ENCODE data around the gene TRMT44.
A peak's percentile ranks its signal among the peaks of the same experiment; 100 is the strongest.

The TRMT44 gene

DNA sequence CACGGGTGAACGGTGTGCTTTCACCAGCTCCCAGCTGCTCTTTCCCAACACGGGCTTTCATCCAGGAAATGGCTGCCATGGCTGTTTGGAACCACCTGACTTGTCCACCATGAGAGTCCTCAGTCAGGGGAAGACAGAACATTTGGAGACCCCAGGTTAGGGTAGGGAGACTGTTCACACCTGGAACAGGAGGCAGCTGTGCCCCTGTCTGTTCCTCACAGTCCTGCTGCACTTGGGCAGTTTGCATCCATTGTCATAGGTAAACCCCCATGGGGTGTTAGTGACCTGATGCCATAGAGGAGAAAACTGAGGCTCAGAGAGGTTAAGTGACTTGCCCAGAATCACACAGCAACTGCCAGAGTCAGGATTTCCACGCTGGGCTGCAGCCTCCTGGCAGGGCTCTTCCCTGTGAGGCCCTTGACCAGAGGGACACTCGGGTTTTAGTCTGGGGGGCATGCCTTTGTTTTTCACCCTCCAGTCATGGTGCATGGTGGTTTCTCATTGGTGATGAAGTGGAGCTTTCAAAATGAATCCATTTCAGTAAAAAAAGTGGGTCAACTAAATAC is 54.5 kb downstream of the TRMT44 start:
- Histone ChIP-seq H3K9me3 (ENCODE audit: control insufficient read depth, low read length) (no peaks in the 10 kb centered on the region), H3K18ac (ENCODE audit: low read depth in 1 of 2, low read length in 2 of 2) (no peak overlapping the region), H3K36me3 (ENCODE audit: control insufficient read depth in 1 of 2, insufficient read depth in 2 of 2, low read depth in 1 of 2, low read length in 2 of 2) (no peaks in the 10 kb centered on the region), H3K14ac (ENCODE audit: low read length in 2 of 2) (no peak overlapping the region), H2BK15ac (ENCODE audit: low read depth, poor library complexity, severe bottlenecking) (no peak overlapping the region), H3K27me3 (ENCODE audit: control insufficient read depth in 1 of 2, insufficient read depth in 1 of 2, low read length in 2 of 2) (peaks cover 3 to 15% of the 10 kb centered on the region in 2 experiments), H3K4me2 (ENCODE audit: low read length, poor library complexity, severe bottlenecking) (no peak overlapping the region), H2BK5ac (ENCODE audit: low read depth, low read length, poor library complexity, severe bottlenecking) (no peak overlapping the region), H3K4ac (ENCODE audit: low read depth in 1 of 2, low read length in 2 of 2) (no peak overlapping the region), H3K23ac (ENCODE audit: low read length in 2 of 2) (no peak overlapping the region), H2BK120ac (ENCODE audit: low read depth, low read length) (no peak overlapping the region), H2AK5ac (ENCODE audit: low read length, severe bottlenecking) (no peak overlapping the region), H3K9ac (ENCODE audit: low read length) (no peak overlapping the region), H2AFZ (ENCODE audit: low read depth, low read length) (no peak overlapping the region), H3K4me1 (ENCODE audit: control insufficient read depth, insufficient read depth, low read depth, low read length) (no peaks in the 10 kb centered on the region), H4K8ac (ENCODE audit: low read length) (peak overlapping the region; percentile 7), H3K4me3 (ENCODE audit: insufficient read depth in 1 of 2, low read depth in 1 of 2, low read length in 2 of 2) (no peak overlapping the region), H2BK12ac (ENCODE audit: low read length in 2 of 2) (no peak overlapping the region), H3K79me1 (replicated peaks; ENCODE audit: low read length, poor library complexity, severe bottlenecking) (no peaks in the 10 kb centered on the region), H4K91ac (ENCODE audit: low read length) (no peak overlapping the region), H3K27ac (ENCODE audit: low read length, poor library complexity, severe bottlenecking) (no peak overlapping the region)
- no peak for DNase-seq
- WGBS = 79% methylated on average over 4 of the region's 5 CpGs

- no peaks in the 10 kb centered on the region for H3K36me3 ChIP-seq (ENCODE audit: control insufficient read depth in 1 of 2, insufficient read depth in 2 of 2, low read depth in 1 of 2, low read length in 2 of 2)
- no peak overlapping the region for H3K4me3 ChIP-seq (ENCODE audit: insufficient read depth in 1 of 2, low read depth in 1 of 2, low read length in 2 of 2)
- no peak overlapping the region for H2AFZ ChIP-seq (ENCODE audit: low read depth, low read length)
- H3K9me3 ChIP-seq (ENCODE audit: control insufficient read depth, low read length) = no peaks in the 10 kb centered on the region
- H3K27me3 ChIP-seq (ENCODE audit: control insufficient read depth in 1 of 2, insufficient read depth in 1 of 2, low read length in 2 of 2) = peaks cover 3 to 15% of the 10 kb centered on the region in 2 experiments
- no peak overlapping the region for H2AK5ac ChIP-seq (ENCODE audit: low read length, severe bottlenecking)
- no peak overlapping the region for H3K18ac ChIP-seq (ENCODE audit: low read depth in 1 of 2, low read length in 2 of 2)
- H2BK15ac ChIP-seq (ENCODE audit: low read depth, poor library complexity, severe bottlenecking) = no peak overlapping the region
- no peak overlapping the region for H2BK120ac ChIP-seq (ENCODE audit: low read depth, low read length)
- no peak overlapping the region for H3K23ac ChIP-seq (ENCODE audit: low read length in 2 of 2)
- H3K4me1 ChIP-seq (ENCODE audit: control insufficient read depth, insufficient read depth, low read depth, low read length) = no peaks in the 10 kb centered on the region
- H3K27ac ChIP-seq (ENCODE audit: low read length, poor library complexity, severe bottlenecking) = no peak overlapping the region
- DNase-seq = peak; percentile 13
- no peak overlapping the region for H2BK12ac ChIP-seq (ENCODE audit: low read length in 2 of 2)
- no peak overlapping the region for H2BK5ac ChIP-seq (ENCODE audit: low read depth, low read length, poor library complexity, severe bottlenecking)
- no peak overlapping the region for H4K8ac ChIP-seq (ENCODE audit: low read length)
- no peaks in the 10 kb centered on the region for H3K79me1 ChIP-seq (replicated peaks; ENCODE audit: low read length, poor library complexity, severe bottlenecking)
- no peak overlapping the region for H4K91ac ChIP-seq (ENCODE audit: low read length)
- H3K9ac ChIP-seq (ENCODE audit: low read length) = no peak overlapping the region
- H3K4me2 ChIP-seq (ENCODE audit: low read length, poor library complexity, severe bottlenecking) = no peak overlapping the region
- H3K14ac ChIP-seq (ENCODE audit: low read length in 2 of 2) = no peak overlapping the region
- WGBS = 74% methylated on average over 3 of the region's 3 CpGs
- H3K4ac ChIP-seq (ENCODE audit: low read depth in 1 of 2, low read length in 2 of 2) = no peak overlapping the region
These were observed 55.2 kb downstream of the TRMT44 start for GRCh38 chr4:8495803-8496202.

DNA sequence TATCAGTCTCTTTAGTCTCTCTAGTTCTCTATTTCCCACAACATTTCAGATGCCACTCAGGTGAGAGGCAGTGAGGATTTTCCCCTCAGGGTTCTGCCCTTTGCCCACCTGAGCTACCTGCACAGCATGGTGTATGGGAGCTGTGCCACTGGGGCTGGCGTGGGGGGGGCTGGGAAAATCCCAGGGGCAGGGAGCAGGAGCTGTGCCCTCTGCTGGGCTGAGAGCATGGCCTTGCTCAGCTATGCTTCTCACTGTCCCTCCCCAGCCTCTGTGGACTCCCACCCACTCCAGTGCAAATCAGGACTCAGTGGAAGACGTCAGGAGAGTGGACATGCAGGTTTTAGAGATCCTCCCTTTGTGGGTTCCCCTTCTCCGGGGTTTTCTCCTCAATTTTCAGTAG is 57.2 kb downstream of the TRMT44 start:
- peaks cover 0 to 3% of the 10 kb centered on the region in 2 experiments for H3K36me3 ChIP-seq (ENCODE audit: control insufficient read depth in 1 of 2, insufficient read depth in 2 of 2, low read depth in 1 of 2, low read length in 2 of 2)
- no peak overlapping the region for H4K91ac ChIP-seq (ENCODE audit: low read length)
- DNase-seq = no peak
- no peak overlapping the region for H2AK5ac ChIP-seq (ENCODE audit: low read length, severe bottlenecking)
- H3K4ac ChIP-seq (ENCODE audit: low read depth in 1 of 2, low read length in 2 of 2) = no peak overlapping the region
- H2BK120ac ChIP-seq (ENCODE audit: low read depth, low read length) = no peak overlapping the region
- H3K27me3 ChIP-seq (ENCODE audit: control insufficient read depth in 1 of 2, insufficient read depth in 1 of 2, low read length in 2 of 2) = peaks cover 17 to 31% of the 10 kb centered on the region in 2 experiments
- no peaks in the 10 kb centered on the region for H3K79me1 ChIP-seq (replicated peaks; ENCODE audit: low read length, poor library complexity, severe bottlenecking)
- no peak overlapping the region for H3K4me2 ChIP-seq (ENCODE audit: low read length, poor library complexity, severe bottlenecking)
- H3K9ac ChIP-seq (ENCODE audit: low read length) = no peak overlapping the region
- no peak overlapping the region for H3K27ac ChIP-seq (ENCODE audit: low read length, poor library complexity, severe bottlenecking)
- no peak overlapping the region for H4K8ac ChIP-seq (ENCODE audit: low read length)
- H3K18ac ChIP-seq (ENCODE audit: low read depth in 1 of 2, low read length in 2 of 2) = no peak overlapping the region
- H3K14ac ChIP-seq (ENCODE audit: low read length in 2 of 2) = no peak overlapping the region
- H2BK15ac ChIP-seq (ENCODE audit: low read depth, poor library complexity, severe bottlenecking) = no peak overlapping the region
- H2BK12ac ChIP-seq (ENCODE audit: low read length in 2 of 2) = no peak overlapping the region
- peaks cover 4% of the 10 kb centered on the region for H3K4me1 ChIP-seq (ENCODE audit: control insufficient read depth, insufficient read depth, low read depth, low read length)
- H3K23ac ChIP-seq (ENCODE audit: low read length in 2 of 2) = no peak overlapping the region
- H2BK5ac ChIP-seq (ENCODE audit: low read depth, low read length, poor library complexity, severe bottlenecking) = no peak overlapping the region
- H3K9me3 ChIP-seq (ENCODE audit: control insufficient read depth, low read length) = peaks cover 4% of the 10 kb centered on the region
- WGBS = 73% methylated on average over 3 of the region's 3 CpGs
- no peak overlapping the region for H3K4me3 ChIP-seq (ENCODE audit: insufficient read depth in 1 of 2, low read depth in 1 of 2, low read length in 2 of 2)
- H2AFZ ChIP-seq (ENCODE audit: low read depth, low read length) = no peak overlapping the region

DNA sequence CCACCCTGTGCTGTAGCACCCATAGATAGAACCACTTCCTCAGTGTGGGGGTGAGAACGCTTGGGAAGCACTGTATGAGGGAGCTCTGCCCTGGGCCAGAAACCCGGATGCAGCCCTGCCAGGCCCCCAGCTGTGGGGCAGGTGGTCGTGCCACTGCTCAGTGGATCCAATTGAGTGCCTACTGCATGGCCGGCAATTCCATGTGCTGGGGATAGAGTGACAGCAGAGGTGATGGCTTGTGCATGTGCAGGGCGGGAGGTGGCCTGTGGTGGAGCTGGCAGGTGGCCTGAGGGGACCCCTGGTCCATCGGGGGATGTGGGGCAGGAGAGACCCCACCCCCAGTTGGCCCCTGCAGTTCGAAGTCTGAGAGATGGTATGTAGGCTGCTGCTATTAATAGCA is 60.4 kb downstream of the TRMT44 start:
- Histone ChIP-seq H3K4me3 (ENCODE audit: insufficient read depth in 1 of 2, low read depth in 1 of 2, low read length in 2 of 2) (no peak overlapping the region), H2BK5ac (ENCODE audit: low read depth, low read length, poor library complexity, severe bottlenecking) (no peak overlapping the region), H3K4ac (ENCODE audit: low read depth in 1 of 2, low read length in 2 of 2) (no peak overlapping the region), H3K4me2 (ENCODE audit: low read length, poor library complexity, severe bottlenecking) (no peak overlapping the region), H3K14ac (ENCODE audit: low read length in 2 of 2) (no peak overlapping the region), H3K18ac (ENCODE audit: low read depth in 1 of 2, low read length in 2 of 2) (no peak overlapping the region), H4K8ac (ENCODE audit: low read length) (no peak overlapping the region), H3K36me3 (ENCODE audit: control insufficient read depth in 1 of 2, insufficient read depth in 2 of 2, low read depth in 1 of 2, low read length in 2 of 2) (peaks cover 0 to 3% of the 10 kb centered on the region in 2 experiments), H3K9me3 (ENCODE audit: control insufficient read depth, low read length) (peaks cover 4% of the 10 kb centered on the region), H3K27ac (ENCODE audit: low read length, poor library complexity, severe bottlenecking) (no peak overlapping the region), H2BK120ac (ENCODE audit: low read depth, low read length) (no peak overlapping the region), H2BK12ac (ENCODE audit: low read length in 2 of 2) (no peak overlapping the region), H3K4me1 (ENCODE audit: control insufficient read depth, insufficient read depth, low read depth, low read length) (peaks cover 14% of the 10 kb centered on the region), H2BK15ac (ENCODE audit: low read depth, poor library complexity, severe bottlenecking) (no peak overlapping the region), H3K79me1 (replicated peaks; ENCODE audit: low read length, poor library complexity, severe bottlenecking) (no peaks in the 10 kb centered on the region), H3K27me3 (ENCODE audit: control insufficient read depth in 1 of 2, insufficient read depth in 1 of 2, low read length in 2 of 2) (peaks cover 38 to 39% of the 10 kb centered on the region in 2 experiments), H4K91ac (ENCODE audit: low read length) (no peak overlapping the region), H3K23ac (ENCODE audit: low read length in 2 of 2) (no peak overlapping the region), H2AK5ac (ENCODE audit: low read length, severe bottlenecking) (no peak overlapping the region), H2AFZ (ENCODE audit: low read depth, low read length) (no peak overlapping the region), H3K9ac (ENCODE audit: low read length) (no peak overlapping the region)
- 75% methylated on average over 7 of the region's 7 CpGs for WGBS
- DNase-seq = no peak

Data from mesenchymal stem cell (in vitro differentiated cells and primary cell).